B cell (primary cell): ENCODE results near the gene SCN3B. TPM values are rescaled to one million over a fixed set of nuclear protein-coding genes. Genes with fewer than 3 reads are reported as not detected.

Experiments used
- ATAC-seq: fragments of 200-7000 bp; cut with Tn5 transposase; one replicate; pipeline ENCODE4 v1.10.0; 2021; ENCODE audit warnings: low read depth, mild to moderate bottlenecking, moderate number of reproducible peaks, moderate library complexity
- CTCF ChIA-PET: fragments of 350-600 bp; sonication (Branson Sonifier 250); formaldehyde crosslinking; loops from one replicate; lab custom pipeline; 2021; ENCODE audit warnings: antibody characterized with exemption, inconsistent platforms; lab: Charles Lee
- POLR2A ChIA-PET: fragments of 350-600 bp; sonication (Branson Sonifier 250); formaldehyde crosslinking; loops from one replicate; lab custom pipeline; 2021; ENCODE audit warnings: antibody characterized with exemption; lab: Charles Lee
- DNase-seq: peaks from one replicate; pipeline ENCODE4 v3.0.0; 2013
- H2AFZ ChIP-seq: 2 replicates; pipeline ENCODE4 v1.6.1; 2012; ENCODE audit warnings: mild to moderate bottlenecking, low read depth, low read length; ENCODE audit not compliant: insufficient read depth, poor library complexity, severe bottlenecking
- H3K27ac ChIP-seq, 2 donors: 1 replicate in 1 of 2; 2 replicates in 1 of 2; pipeline ENCODE4 v1.5.1; 2012 to 2013; ENCODE audit warnings: low read length in 2 of 2, mild to moderate bottlenecking in 2 of 2, moderate library complexity in 1 of 2
- H3K27me3 ChIP-seq, 4 experiments: fragments of 200-600 bp in 1 of 4; sonication (generic) in 1 of 4; replicated peaks in 1 of 4; 1 replicate in 2 of 4; 2 replicates in 2 of 4; pipeline versions ENCODE4 v1.6.1 to v1.7.0; 2013 to 2016; ENCODE audit warnings: low read length in 3 of 4, mild to moderate bottlenecking in 2 of 4, mixed read lengths in 1 of 4, moderate library complexity in 1 of 4; ENCODE audit not compliant: insufficient read depth in 4 of 4, control insufficient read depth in 3 of 4; ENCODE audit errors: control extremely low read depth in 1 of 4
- H3K36me3 ChIP-seq, 2 experiments: replicated peaks in 1 of 2; 1 replicate in 1 of 2; 2 replicates in 1 of 2; pipeline versions ENCODE4 v1.6.1 to v1.7.1; 2013; ENCODE audit warnings: low read length in 1 of 2; ENCODE audit not compliant: insufficient read depth in 2 of 2, control insufficient read depth in 1 of 2; ENCODE audit errors: control extremely low read depth in 1 of 2, extremely low read depth in 1 of 2
- H3K4me1 ChIP-seq, 2 donors: fragments of 200-600 bp in 1 of 2; sonication (generic) in 1 of 2; 1 replicate in 1 of 2; 2 replicates in 1 of 2; pipeline versions ENCODE4 v1.5.1 to v1.6.1; 2013 to 2017; ENCODE audit warnings: low read length in 2 of 2; ENCODE audit not compliant: control insufficient read depth in 2 of 2, insufficient read depth in 2 of 2
- H3K4me2 ChIP-seq: replicated peaks from 2 replicates; pipeline ENCODE3; 2012; ENCODE audit warnings: mild to moderate bottlenecking, low read depth, low read length; ENCODE audit not compliant: poor library complexity, severe bottlenecking
- H3K4me3 ChIP-seq, 5 experiments: fragments of 200-600 bp in 1 of 5; sonication (generic) in 1 of 5; 1 replicate in 3 of 5; 2 replicates in 2 of 5; pipeline versions ENCODE4 v1.5.1 to v1.7.0; 2011 to 2016; ENCODE audit warnings: low read length in 4 of 5, mild to moderate bottlenecking in 4 of 5, low read depth in 2 of 5, control low read depth in 1 of 5, moderate library complexity in 1 of 5; ENCODE audit not compliant: insufficient read depth in 1 of 5; ENCODE audit errors: control extremely low read depth in 1 of 5, extremely low read depth in 1 of 5
- H3K79me2 ChIP-seq: fragments of 200-600 bp; sonication (generic); one replicate; pipeline ENCODE4 v1.6.0; 2016; ENCODE audit warnings: low read length; ENCODE audit not compliant: control insufficient read depth, insufficient read depth
- H3K9ac ChIP-seq: fragments of 200-600 bp; sonication (generic); 2 replicates; pipeline ENCODE4 v1.6.1; 2017; ENCODE audit warnings: mild to moderate bottlenecking, low read length, moderate library complexity
- H3K9me3 ChIP-seq, 3 donors: one replicate each; pipeline versions ENCODE4 v1.6.1 to v1.7.1; 2013; ENCODE audit warnings: low read length in 2 of 3; ENCODE audit not compliant: control insufficient read depth in 2 of 3, insufficient read depth in 1 of 3; ENCODE audit errors: control extremely low read depth in 1 of 3
- H4K20me1 ChIP-seq: 2 replicates; pipeline ENCODE4 v1.6.0; 2012; ENCODE audit warnings: mild to moderate bottlenecking, low read length; ENCODE audit not compliant: insufficient read depth, control insufficient read depth, poor library complexity, severe bottlenecking
- H3K27ac Mint-ChIP-seq: one replicate; pipeline ENCODE4 v1.8.0; 2021; ENCODE audit warnings: mixed read lengths
- H3K27me3 Mint-ChIP-seq: one replicate; pipeline ENCODE4 v1.8.0; 2021; ENCODE audit warnings: mixed read lengths
- H3K4me1 Mint-ChIP-seq: one replicate; pipeline ENCODE4 v1.8.0; 2021; ENCODE audit warnings: mixed read lengths
- H3K4me3 Mint-ChIP-seq: one replicate; pipeline ENCODE4 v1.8.0; 2021; ENCODE audit warnings: mixed read lengths
- H3K9me3 Mint-ChIP-seq: one replicate; pipeline ENCODE4 v1.8.0; 2022; ENCODE audit warnings: mixed read lengths; ENCODE audit not compliant: insufficient read depth
- EZH2 ChIP-seq: IDR thresholded peaks from 2 replicates; pipeline ENCODE4 v1.6.1; 2012; ENCODE audit warnings: borderline replicate concordance, low read depth, mild to moderate bottlenecking, moderate library complexity, low read length; ENCODE audit not compliant: insufficient read depth, poor library complexity, severe bottlenecking
- WGBS: methylation state at CpG from one replicate; pipeline ENCODE4 v1.1.5; 2013; ENCODE audit warnings: missing lambda C conversion rate; ENCODE audit not compliant: insufficient coverage; 5-methylcytosine and 5-hydroxymethylcytosine counted together
- intact Hi-C: fragments of 100-400 bp; cut with micrococcal nuclease; formaldehyde crosslinking; loops from one replicate; pipeline ENCODE4 v1.10.0; 2022
- polyA plus RNA-seq: library from polyadenylated mRNA; depleted of rRNA; stranded (reverse); fragments of >200 nt; gene quantifications from 2 replicates; pipeline ENCODE4 v1.2.3, GENCODE V29; 2012
- total RNA-seq, 2 donors: library from RNA; stranded (reverse); fragments of 120-200 nt in 1 of 2; gene quantifications; 1 replicate in 1 of 2; 2 replicates in 1 of 2; pipeline versions ENCODE4 v1.2.3 to v1.2.4, GENCODE V29; 2013 to 2022
- TF ChIP-seq, protein P1 (sequence below): fragments of 200-600 bp; IDR thresholded peaks from one replicate; pipeline ENCODE4 v1.8.0; 2022; ENCODE audit warnings: antibody characterized with exemption, mild to moderate bottlenecking

The SCN3B gene
- total and polyA plus RNA-seq, 2 donors (not counting 1 experiment from before 2014, with no cell fraction given): not detected

- H3K4me3 Mint-ChIP-seq: no peak overlapping the region
- peaks cover 0 to 5% (median 0%) of the 10 kb centered on the region in 4 experiments for H3K27me3 ChIP-seq
- ChIA-PET POLR2A (no interaction called here), CTCF (interaction anchor here (1.0 to 3.0 kb wide), 2 partner anchors 9 to 12 kb away, joined by 4 to 11 read pairs; no protein-coding TSS in a partner anchor)
- H3K4me1 Mint-ChIP-seq: peaks cover 15% of the 10 kb centered on the region
- H2AFZ ChIP-seq: no peak overlapping the region
- WGBS: 80% methylated on average over 1 of the region's 2 CpGs
- H3K9me3 ChIP-seq: no peaks in the 10 kb centered on the region
- H3K9me3 Mint-ChIP-seq: no peaks in the 10 kb centered on the region
- H3K4me1 ChIP-seq: peaks cover 8 to 11% of the 10 kb centered on the region in 2 donors
- no peaks in the 10 kb centered on the region for H3K36me3 ChIP-seq
- DNase-seq: no peak
- no peak overlapping the region for H3K4me2 ChIP-seq
- peaks cover 13% of the 10 kb centered on the region for H3K27me3 Mint-ChIP-seq
- no peak overlapping the region for H3K9ac ChIP-seq
- no peaks in the 10 kb centered on the region for H3K79me2 ChIP-seq
- no peak overlapping the region for H3K27ac ChIP-seq
- no peak overlapping the region for H3K27ac Mint-ChIP-seq
- H4K20me1 ChIP-seq: no peaks in the 10 kb centered on the region
- TF ChIP-seq, protein P1, sequence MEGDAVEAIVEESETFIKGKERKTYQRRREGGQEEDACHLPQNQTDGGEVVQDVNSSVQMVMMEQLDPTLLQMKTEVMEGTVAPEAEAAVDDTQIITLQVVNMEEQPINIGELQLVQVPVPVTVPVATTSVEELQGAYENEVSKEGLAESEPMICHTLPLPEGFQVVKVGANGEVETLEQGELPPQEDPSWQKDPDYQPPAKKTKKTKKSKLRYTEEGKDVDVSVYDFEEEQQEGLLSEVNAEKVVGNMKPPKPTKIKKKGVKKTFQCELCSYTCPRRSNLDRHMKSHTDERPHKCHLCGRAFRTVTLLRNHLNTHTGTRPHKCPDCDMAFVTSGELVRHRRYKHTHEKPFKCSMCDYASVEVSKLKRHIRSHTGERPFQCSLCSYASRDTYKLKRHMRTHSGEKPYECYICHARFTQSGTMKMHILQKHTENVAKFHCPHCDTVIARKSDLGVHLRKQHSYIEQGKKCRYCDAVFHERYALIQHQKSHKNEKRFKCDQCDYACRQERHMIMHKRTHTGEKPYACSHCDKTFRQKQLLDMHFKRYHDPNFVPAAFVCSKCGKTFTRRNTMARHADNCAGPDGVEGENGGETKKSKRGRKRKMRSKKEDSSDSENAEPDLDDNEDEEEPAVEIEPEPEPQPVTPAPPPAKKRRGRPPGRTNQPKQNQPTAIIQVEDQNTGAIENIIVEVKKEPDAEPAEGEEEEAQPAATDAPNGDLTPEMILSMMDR: no peak
- no peak for TF ChIP-seq EZH2
- intact Hi-C loops: no loop called here
- H3K4me3 ChIP-seq: no peak overlapping the region
- no peak for ATAC-seq
These were observed 44.2 kb upstream of the SCN3B start for GRCh38 chr11:123698546-123699127.

GRCh38 chr11:123696183-123696582 is 41.8 kb upstream of the SCN3B start:
- H3K9me3 Mint-ChIP-seq: no peaks in the 10 kb centered on the region
- Histone ChIP-seq H3K36me3 (no peaks in the 10 kb centered on the region), H3K27ac (no peak overlapping the region), H3K27me3 (peaks cover 0 to 5% (median 0%) of the 10 kb centered on the region in 4 experiments), H4K20me1 (no peaks in the 10 kb centered on the region), H3K4me2 (no peak overlapping the region), H3K9me3 (no peaks in the 10 kb centered on the region), H3K9ac (no peak overlapping the region), H3K4me3 (no peak overlapping the region), H3K4me1 (no peaks in the 10 kb centered on the region), H2AFZ (no peak overlapping the region), H3K79me2 (no peaks in the 10 kb centered on the region)
- CTCF ChIA-PET: no interaction called here
- H3K4me3 Mint-ChIP-seq: no peak overlapping the region
- POLR2A ChIA-PET: no interaction called here
- no peak overlapping the region for H3K27ac Mint-ChIP-seq
- peaks cover 1% of the 10 kb centered on the region for H3K4me1 Mint-ChIP-seq
- intact Hi-C loops: no loop called here
- DNase-seq: no peak
- no CpG with 5 or more reads among the region's 2 CpGs for WGBS
- H3K27me3 Mint-ChIP-seq: peaks cover 27% of the 10 kb centered on the region
- no peak for TF ChIP-seq EZH2
- TF ChIP-seq, protein P1: no peak
- no peak for ATAC-seq
